Dendritic cell treated with granulocyte-macrophage colony-stimulating factor and Interleukin-4, amounts not matched to agents 40 ng/mL and 50 ng/mL, for 4 days (primary cell): Measurements from ENCODE around the gene SMC4.
A peak's percentile ranks its signal among the peaks of the same experiment; 100 is the strongest.

Source experiments
- H3K27ac Mint-ChIP-seq: one replicate; pipeline ENCODE4 v1.8.0; 2022; ENCODE audit warnings: mild to moderate bottlenecking, mixed read lengths
- H3K27me3 Mint-ChIP-seq: one replicate; pipeline ENCODE4 v1.8.0; 2022; ENCODE audit warnings: mild to moderate bottlenecking, mixed read lengths
- H3K36me3 Mint-ChIP-seq: one replicate; pipeline ENCODE4 v1.8.0; 2022; ENCODE audit warnings: low read depth, mixed read lengths
- H3K4me1 Mint-ChIP-seq: one replicate; pipeline ENCODE4 v1.8.0; 2022; ENCODE audit warnings: low read depth, mixed read lengths
- H3K4me3 Mint-ChIP-seq: one replicate; pipeline ENCODE4 v1.8.0; 2022; ENCODE audit warnings: mild to moderate bottlenecking, moderate library complexity, mixed read lengths
- H3K9me3 Mint-ChIP-seq: one replicate; pipeline ENCODE4 v1.8.0; 2022; ENCODE audit warnings: mixed read lengths
- intact Hi-C: fragments of 100-400 bp; cut with micrococcal nuclease; formaldehyde crosslinking; loops from one replicate; pipeline ENCODE4 v1.15.0; 2022

Gene SMC4

DNA sequence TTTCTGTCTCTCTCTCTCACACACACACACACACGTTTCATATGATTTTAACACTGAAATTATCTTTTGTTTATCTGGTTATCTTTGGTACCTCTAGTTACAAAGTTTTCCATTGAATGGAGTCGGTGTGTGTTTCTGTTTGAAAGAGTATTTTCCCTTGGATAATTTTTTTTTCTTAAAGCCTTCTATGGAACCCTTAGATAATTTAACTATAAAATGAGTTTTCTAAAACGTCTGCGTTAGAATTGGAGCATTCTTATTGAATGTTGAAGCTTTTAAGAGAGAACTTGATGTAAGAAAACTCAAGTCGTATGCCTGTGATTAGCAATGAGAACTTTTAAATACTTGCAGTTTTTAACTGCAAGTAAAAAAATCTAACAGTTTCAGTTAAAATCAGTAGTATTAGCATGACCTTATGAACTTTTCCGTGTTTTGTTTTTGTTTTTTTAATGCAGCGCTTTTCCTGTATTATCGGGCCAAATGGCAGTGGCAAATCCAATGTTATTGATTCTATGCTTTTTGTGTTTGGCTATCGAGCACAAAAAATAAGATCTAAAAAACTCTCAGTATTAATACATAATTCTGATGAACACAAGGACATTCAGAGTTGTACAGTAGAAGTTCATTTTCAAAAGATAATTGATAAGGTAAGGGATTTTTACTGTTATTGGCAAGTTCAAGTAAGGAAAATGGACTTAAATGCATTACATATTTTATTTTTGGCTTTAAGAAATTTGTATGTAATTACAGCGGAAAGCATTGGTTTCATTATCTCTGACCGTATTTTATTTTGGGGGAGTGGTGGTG is 3.0 kb downstream of the SMC4 start:
- peaks cover 35% of the 10 kb centered on the region for H3K4me1 Mint-ChIP-seq
- H3K36me3 Mint-ChIP-seq = peaks cover 29% of the 10 kb centered on the region
- H3K27me3 Mint-ChIP-seq = no peaks in the 10 kb centered on the region
- H3K27ac Mint-ChIP-seq = peak overlapping the region; percentile 96
- H3K9me3 Mint-ChIP-seq = no peaks in the 10 kb centered on the region
- H3K4me3 Mint-ChIP-seq = peak overlapping the region; percentile 55
- intact Hi-C loops = loop anchor here (5.0 to 10.0 kb wide), 3 partner anchors 45 to 820 kb away; partner anchors contain the start of genes KPNA4, NMD3 and TRIM59

DNA sequence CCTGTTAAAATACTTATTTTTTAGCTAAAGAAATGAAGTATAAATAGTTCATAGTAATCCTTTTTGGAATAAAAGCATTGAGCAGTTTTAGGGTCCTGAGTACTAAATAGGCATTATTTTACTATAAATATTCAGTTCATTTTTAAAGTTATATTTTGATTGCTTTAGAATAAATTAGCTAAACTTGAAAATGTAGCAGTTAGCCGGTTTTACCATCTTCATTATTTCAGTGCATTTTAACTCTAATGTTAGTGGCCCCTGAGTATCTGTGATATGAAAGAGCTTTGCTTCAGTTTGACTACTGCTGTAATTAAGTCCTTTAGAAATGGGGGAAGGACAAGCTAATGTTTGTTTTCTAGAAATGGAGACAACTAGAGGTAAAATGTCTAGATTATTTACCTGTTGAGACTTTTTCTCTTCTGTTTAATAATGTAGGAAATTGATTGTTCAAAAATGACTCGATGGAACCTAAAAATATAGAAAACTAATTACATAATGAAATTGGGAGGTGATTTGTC is 3.6 kb downstream of the SMC4 start:
- Mint-ChIP-seq H3K4me3 (no peak overlapping the region), H3K4me1 (peaks cover 34% of the 10 kb centered on the region), H3K36me3 (peaks cover 29% of the 10 kb centered on the region), H3K9me3 (no peaks in the 10 kb centered on the region), H3K27ac (no peak overlapping the region), H3K27me3 (no peaks in the 10 kb centered on the region)
- intact Hi-C loops = loop anchor here (5.0 to 10.0 kb wide), 3 partner anchors 44 to 819 kb away; partner anchors contain the start of genes KPNA4, NMD3 and TRIM59

DNA sequence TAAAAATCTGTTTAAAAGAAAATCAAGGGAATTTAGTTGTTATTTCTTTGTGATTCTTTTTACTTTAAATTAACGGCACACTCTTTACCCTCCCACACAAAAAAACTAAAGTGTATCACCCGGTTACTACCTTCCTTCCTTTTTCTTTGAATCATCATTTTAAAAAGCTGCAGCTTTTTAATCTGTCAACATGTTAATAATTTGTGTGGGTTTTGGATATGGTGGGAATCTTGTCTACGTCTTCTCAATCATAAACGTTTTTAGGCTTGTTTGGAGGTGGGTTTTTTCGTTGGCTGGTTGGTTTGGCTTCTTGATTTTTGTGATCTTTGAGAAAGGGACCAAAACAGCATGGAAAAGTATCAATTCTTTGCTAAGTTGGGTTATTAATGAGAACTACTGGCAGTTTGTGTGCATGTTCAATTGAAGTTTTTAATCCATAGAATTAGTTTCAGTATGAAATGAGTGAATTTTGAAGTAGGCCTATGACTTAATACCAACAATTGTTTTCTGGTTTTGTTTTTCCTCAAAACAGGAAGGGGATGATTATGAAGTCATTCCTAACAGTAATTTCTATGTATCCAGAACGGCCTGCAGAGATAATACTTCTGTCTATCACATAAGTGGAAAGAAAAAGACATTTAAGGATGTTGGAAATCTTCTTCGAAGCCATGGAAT is 4.5 kb downstream of the SMC4 start:
- Mint-ChIP-seq H3K27me3 (no peaks in the 10 kb centered on the region), H3K4me1 (peaks cover 27% of the 10 kb centered on the region), H3K36me3 (peaks cover 32% of the 10 kb centered on the region), H3K9me3 (no peaks in the 10 kb centered on the region), H3K4me3 (peak overlapping the region; percentile 50), H3K27ac (peak overlapping the region; percentile 77)
- intact Hi-C loops = loop anchor here (5.0 to 10.0 kb wide), 3 partner anchors 43 to 818 kb away; partner anchors contain the start of genes KPNA4, NMD3 and TRIM59

DNA sequence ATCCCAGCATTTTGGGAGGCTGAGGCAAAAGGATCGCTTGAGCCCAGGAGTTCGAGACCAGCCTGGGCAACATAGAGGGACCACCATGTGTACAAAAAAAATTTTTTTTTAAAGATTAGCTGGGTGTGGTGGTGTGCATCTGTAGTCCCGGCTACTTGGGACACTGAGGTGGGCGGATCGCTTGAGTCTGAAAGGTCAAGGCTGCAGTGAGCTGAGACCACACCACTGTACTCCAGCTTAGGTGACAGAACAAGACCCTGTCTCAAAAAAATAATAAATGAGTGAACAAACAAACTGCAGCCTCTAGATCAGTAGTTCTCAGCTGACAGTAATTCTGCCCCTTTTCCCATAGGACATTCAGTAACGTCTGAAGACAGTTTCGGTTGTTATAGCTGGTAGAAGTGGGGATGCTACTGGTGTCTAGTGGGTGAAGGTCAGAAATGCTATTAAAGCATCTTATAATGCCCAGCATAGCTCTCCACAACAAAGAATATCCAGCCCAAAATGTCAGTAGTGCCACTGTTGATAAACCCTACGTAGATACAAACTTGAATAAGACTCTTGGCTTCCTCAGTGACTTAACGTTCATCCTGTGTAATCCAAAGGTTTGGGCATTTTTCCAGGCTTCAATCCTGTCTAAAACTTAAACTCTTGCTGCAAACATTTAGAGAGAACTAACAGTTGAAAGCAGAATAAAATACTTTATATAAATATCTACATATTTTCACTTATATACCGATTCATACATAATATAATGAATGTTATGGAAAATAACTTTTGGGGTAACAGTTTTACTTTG is 10.6 kb downstream of the SMC4 start:
- H3K36me3 Mint-ChIP-seq = peaks cover 31% of the 10 kb centered on the region

DNA sequence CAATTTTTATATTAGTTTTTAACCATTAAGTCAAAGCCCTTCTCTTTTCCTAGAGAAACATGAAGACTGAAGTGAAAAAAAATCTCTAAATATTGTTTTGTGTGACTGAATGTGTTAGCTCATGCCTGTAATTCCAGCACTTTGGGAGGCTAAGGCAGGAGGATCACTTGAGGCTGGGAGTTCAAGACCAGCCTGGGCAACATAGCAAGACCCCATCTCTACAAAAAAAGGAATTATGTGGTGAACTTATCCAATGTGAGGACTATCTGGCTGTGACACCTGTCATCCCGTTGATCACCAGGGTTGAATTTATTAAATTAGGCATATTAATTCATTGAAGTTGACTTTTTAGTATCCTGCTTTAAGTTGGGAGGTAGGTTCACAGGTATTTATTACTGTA is 13.0 kb downstream of the SMC4 start:
- Mint-ChIP-seq H3K27ac (no peak overlapping the region), H3K4me1 (peaks cover 7% of the 10 kb centered on the region), H3K27me3 (no peaks in the 10 kb centered on the region), H3K9me3 (no peaks in the 10 kb centered on the region), H3K4me3 (no peak overlapping the region), H3K36me3 (peaks cover 44% of the 10 kb centered on the region)
- intact Hi-C loops = loop anchor here (2.0 to 10.0 kb wide), 3 partner anchors 250 to 528 kb away; no protein-coding TSS in a partner anchor

More for the DNA sequence above, 10.6 kb downstream of the SMC4 start:
- Mint-ChIP-seq H3K4me3 (no peak overlapping the region), H3K4me1 (no peaks in the 10 kb centered on the region), H3K27ac (no peak overlapping the region), H3K27me3 (no peaks in the 10 kb centered on the region), H3K9me3 (no peaks in the 10 kb centered on the region)
- intact Hi-C loops = loop anchor here (10.0 kb wide), 2 partner anchors 155 to 525 kb away; partner anchors contain the start of gene KPNA4

DNA sequence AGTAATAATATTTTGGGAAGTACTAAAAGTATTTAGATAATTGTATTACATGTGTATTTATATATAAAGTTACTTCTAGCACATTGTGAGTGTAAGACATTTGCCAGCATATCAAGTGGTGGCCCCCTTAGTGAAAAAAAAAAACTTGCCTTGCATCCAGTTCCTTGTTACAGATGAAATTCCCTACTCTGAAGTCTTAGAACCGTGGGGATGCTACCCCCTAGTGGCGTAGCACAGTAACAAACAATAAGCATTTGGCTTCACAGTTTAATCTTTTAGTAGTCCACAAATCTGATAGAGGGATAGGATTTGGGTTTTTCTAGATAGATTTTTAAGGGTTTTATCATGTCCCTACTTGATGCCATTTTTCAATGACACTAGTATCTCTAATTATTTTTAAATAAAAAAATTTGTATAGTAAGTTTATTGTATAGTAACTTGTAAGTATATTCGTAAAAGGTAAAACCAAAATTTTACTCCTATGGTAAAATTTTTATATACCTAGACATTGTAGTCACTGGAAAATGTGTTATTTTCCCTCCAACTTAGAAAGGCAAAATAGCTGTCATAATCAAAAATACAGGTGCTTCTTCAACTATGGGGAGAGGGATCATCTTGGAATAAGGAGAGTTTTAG is 14.3 kb downstream of the SMC4 start:
- H3K9me3 Mint-ChIP-seq = no peaks in the 10 kb centered on the region
- no peak overlapping the region for H3K27ac Mint-ChIP-seq
- intact Hi-C loops = loop anchor here (2.0 to 10.0 kb wide), 3 partner anchors 251 to 529 kb away; no protein-coding TSS in a partner anchor
- H3K27me3 Mint-ChIP-seq = no peaks in the 10 kb centered on the region
- peaks cover 7% of the 10 kb centered on the region for H3K4me1 Mint-ChIP-seq
- H3K4me3 Mint-ChIP-seq = no peak overlapping the region
- H3K36me3 Mint-ChIP-seq = peaks cover 52% of the 10 kb centered on the region

DNA sequence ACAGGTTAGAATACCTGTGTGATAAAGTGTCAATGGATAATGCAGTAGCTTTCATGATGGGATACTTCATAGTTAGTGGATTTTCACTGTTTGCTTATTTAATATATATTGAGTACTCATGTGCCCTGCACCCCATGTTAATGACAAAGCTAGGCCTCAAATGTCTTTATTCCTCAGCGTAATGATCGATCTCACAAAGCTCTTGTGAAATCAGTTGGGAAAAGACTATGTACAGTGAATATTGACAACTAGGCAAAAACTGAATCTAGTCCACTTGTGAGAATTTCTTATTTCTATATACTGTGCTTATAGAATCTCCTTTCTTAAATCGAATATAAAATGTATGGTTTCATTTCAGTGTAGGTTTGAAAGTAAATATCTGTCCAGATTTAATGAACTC is 17.9 kb downstream of the SMC4 start:
- Mint-ChIP-seq H3K4me3 (no peak overlapping the region), H3K27me3 (no peaks in the 10 kb centered on the region), H3K27ac (no peak overlapping the region), H3K9me3 (no peaks in the 10 kb centered on the region), H3K4me1 (peaks cover 7% of the 10 kb centered on the region), H3K36me3 (peaks cover 67% of the 10 kb centered on the region)
- intact Hi-C loops = loop anchor here (10.0 kb wide), 1 partner anchor 533 kb away; no protein-coding TSS in a partner anchor

DNA sequence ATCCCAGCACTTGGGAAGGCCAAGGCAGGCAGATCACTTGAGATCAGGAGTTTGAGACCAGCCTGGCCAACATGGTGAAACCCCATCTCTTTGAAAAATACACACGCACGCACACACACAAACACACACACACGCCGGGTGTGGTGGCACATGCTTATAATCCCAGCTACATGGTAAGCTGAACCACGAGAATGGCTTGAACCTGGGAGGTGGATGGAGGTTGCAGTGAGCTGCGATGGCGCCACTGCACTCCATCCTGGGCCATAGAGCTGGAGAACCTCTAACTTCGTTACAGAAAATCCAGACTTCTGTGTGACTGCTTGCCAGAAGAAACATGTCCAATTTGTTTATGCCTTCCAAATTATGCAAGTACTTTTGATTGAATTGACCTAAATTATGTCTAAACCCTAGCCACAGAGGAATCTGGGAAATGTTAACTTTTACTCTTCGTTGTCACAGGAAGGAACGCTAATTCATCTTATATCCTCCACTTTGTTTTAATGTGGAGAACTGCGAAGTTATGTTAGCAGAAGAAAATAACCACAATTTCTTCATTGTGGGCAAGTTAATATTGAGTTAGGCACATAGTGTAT is 28.5 kb downstream of the SMC4 start:
- no peak overlapping the region for H3K27ac Mint-ChIP-seq
- H3K4me1 Mint-ChIP-seq = no peaks in the 10 kb centered on the region
- peaks cover 83% of the 10 kb centered on the region for H3K36me3 Mint-ChIP-seq
- H3K9me3 Mint-ChIP-seq = no peaks in the 10 kb centered on the region
- intact Hi-C loops = no loop called here
- H3K27me3 Mint-ChIP-seq = no peaks in the 10 kb centered on the region
- H3K4me3 Mint-ChIP-seq = no peak overlapping the region

DNA sequence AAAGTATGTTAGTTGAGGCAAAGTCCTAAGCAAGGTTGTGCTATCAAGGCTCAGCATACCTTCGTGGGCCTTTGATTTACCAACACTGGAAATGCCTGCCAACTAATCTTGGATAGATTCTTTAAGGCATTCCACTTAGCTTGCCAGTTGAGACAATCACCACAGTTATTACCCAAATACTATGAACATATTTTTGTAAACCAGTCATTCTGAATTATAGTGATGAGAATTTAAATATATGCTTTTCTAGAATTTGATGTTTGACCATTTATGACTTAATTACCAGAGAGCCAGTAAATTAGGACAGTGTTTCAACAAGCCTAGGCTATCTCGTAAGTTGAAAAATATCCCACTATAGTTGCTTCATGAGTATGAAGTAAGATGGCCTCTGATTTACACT is 34.6 kb downstream of the SMC4 start:
- peaks cover 49% of the 10 kb centered on the region for H3K36me3 Mint-ChIP-seq
- no peak overlapping the region for H3K27ac Mint-ChIP-seq
- intact Hi-C loops = no loop called here
- no peaks in the 10 kb centered on the region for H3K27me3 Mint-ChIP-seq
- no peaks in the 10 kb centered on the region for H3K9me3 Mint-ChIP-seq
- no peak overlapping the region for H3K4me3 Mint-ChIP-seq
- no peaks in the 10 kb centered on the region for H3K4me1 Mint-ChIP-seq

DNA sequence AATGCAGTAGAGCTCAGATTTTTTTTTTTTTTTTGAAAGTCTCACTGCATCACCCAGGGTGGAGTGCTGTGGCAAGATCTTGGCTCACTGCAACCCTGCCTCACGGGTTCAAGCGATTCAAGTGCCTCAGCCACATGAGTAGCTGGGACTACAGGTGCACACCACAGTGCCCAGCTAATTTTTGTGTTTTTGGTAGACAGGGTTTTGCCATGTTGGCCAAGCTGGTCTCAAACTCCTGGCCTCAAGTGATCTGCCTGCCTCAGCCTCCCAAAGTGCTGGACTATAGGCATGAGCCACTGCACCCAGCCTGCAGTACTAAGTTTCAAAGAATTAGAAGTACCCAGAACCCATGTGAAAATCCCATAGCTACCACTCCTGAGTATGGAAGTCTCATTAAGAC is 35.6 kb downstream of the SMC4 start:
- H3K9me3 Mint-ChIP-seq = no peaks in the 10 kb centered on the region
- H3K27ac Mint-ChIP-seq = no peak overlapping the region
- no peaks in the 10 kb centered on the region for H3K4me1 Mint-ChIP-seq

DNA sequence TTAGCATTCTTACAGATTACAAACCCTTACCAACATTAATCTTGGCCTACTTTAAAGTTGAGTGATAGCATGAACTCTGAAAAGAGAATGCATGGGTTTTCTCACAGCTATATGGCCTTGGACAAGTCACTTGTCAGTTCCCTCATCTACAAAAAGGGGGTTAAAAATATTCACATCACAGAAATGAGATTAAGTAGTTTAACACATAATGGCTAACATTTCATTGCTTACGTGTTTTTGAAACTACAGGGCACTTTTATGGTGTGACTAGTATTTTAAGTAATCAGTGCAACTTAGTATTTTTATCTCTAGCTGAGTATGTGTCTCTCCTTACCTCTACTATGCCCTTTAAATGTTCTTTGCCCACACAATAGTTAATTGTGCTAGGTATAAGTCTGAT is 36.3 kb downstream of the SMC4 start:
- H3K27me3 Mint-ChIP-seq = no peaks in the 10 kb centered on the region
- no peak overlapping the region for H3K27ac Mint-ChIP-seq
- H3K4me3 Mint-ChIP-seq = no peak overlapping the region
- intact Hi-C loops = no loop called here
- peaks cover 37% of the 10 kb centered on the region for H3K36me3 Mint-ChIP-seq
- no peaks in the 10 kb centered on the region for H3K4me1 Mint-ChIP-seq
- no peaks in the 10 kb centered on the region for H3K9me3 Mint-ChIP-seq

More for the DNA sequence above, 35.6 kb downstream of the SMC4 start:
- intact Hi-C loops = no loop called here
- Mint-ChIP-seq H3K4me3 (no peak overlapping the region), H3K27me3 (no peaks in the 10 kb centered on the region), H3K36me3 (peaks cover 44% of the 10 kb centered on the region)

DNA sequence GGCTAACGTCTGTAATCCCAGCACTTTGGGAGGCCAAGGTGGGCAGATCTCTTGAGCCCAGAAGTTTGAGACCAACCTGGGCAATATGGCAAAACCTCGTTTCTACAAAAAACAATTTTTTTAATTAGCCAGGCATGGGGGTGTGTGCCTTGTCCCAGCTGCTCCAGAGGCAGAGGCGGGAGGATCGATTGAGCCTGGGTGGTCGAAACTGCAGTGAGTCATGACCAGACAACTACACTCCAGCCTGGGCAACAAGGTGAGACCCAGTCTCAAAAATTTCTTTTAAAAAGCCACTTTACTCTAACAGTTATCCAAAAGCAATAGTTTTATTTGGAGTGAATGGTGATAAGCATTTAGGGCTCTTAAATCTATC is 37.6 kb downstream of the SMC4 start:
- Mint-ChIP-seq H3K27me3 (no peaks in the 10 kb centered on the region), H3K27ac (no peak overlapping the region), H3K9me3 (no peaks in the 10 kb centered on the region), H3K36me3 (peaks cover 24% of the 10 kb centered on the region), H3K4me1 (no peaks in the 10 kb centered on the region), H3K4me3 (no peak overlapping the region)
- intact Hi-C loops = no loop called here

DNA sequence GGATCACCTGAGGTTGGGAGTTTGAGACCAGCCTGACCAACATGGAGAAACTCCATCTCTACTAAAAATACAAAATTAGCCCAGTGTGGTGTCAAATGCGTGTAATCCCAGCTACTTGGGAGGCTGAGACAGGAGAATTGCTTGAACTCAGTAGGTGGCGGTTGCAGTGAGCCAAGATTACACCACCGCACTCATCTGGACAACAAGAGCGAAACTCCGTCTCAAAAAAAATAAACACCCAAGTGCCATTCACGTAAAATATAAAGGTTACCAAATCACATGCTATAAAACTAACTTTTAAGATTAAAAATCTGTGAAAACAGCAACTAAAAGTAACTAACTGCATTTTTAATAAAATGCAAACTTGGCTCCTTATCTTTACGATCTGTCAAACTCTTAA is 41.2 kb downstream of the SMC4 start:
- Mint-ChIP-seq H3K4me1 (no peaks in the 10 kb centered on the region), H3K27me3 (no peaks in the 10 kb centered on the region), H3K4me3 (no peak overlapping the region), H3K27ac (no peak overlapping the region), H3K9me3 (no peaks in the 10 kb centered on the region), H3K36me3 (peaks cover 13% of the 10 kb centered on the region)
- intact Hi-C loops = no loop called here
